GM12872 (cell line): ENCODE measurements around the gene JAG2.

Source experiments
- TF ChIP-seq, protein P1 (sequence below): IDR thresholded peaks from 3 replicates; pipeline ENCODE4 v1.5.1; 2011; ENCODE audit warnings: low read depth, mild to moderate bottlenecking, low read length, moderate library complexity; ENCODE audit not compliant: insufficient read depth

JAG2 gene

DNA sequence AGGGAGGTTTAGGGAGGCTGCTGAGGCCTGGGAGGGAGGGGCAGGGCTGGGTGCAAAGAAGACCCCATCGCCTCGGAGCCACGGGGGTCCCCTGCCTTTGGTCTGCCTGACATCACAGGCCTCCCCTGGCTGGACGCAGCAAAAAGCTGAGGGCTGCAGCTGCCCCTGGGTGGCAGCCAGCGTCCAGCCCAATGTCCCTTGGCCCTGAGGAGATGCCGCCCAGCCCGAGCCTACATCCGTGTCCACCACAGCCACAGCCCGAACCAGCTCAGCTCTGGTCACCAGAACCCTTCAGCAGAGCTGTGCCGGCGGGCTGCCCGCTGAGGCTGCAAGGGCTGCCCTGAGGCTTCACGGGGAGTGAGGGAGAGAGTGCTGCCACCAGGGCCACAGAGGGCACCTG lies 10.6 kb upstream of the JAG2 start:
- TF ChIP-seq, protein P1, sequence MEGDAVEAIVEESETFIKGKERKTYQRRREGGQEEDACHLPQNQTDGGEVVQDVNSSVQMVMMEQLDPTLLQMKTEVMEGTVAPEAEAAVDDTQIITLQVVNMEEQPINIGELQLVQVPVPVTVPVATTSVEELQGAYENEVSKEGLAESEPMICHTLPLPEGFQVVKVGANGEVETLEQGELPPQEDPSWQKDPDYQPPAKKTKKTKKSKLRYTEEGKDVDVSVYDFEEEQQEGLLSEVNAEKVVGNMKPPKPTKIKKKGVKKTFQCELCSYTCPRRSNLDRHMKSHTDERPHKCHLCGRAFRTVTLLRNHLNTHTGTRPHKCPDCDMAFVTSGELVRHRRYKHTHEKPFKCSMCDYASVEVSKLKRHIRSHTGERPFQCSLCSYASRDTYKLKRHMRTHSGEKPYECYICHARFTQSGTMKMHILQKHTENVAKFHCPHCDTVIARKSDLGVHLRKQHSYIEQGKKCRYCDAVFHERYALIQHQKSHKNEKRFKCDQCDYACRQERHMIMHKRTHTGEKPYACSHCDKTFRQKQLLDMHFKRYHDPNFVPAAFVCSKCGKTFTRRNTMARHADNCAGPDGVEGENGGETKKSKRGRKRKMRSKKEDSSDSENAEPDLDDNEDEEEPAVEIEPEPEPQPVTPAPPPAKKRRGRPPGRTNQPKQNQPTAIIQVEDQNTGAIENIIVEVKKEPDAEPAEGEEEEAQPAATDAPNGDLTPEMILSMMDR: no peak

DNA sequence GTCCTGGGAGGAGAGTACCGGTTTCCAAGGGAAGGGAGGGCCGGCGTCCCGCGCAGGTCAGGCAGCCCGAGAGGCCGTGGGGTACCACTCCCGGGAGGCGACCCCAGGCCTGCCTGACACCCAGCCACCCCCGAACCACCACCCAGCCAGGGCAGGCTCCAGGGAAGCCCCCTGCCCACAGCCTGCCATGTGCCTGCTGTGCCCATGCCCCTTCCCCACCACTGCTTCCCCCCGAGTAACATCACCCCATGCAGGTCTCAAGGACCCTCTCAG lies 10.2 kb upstream of the JAG2 start:
- TF ChIP-seq, protein P1: no peak

DNA sequence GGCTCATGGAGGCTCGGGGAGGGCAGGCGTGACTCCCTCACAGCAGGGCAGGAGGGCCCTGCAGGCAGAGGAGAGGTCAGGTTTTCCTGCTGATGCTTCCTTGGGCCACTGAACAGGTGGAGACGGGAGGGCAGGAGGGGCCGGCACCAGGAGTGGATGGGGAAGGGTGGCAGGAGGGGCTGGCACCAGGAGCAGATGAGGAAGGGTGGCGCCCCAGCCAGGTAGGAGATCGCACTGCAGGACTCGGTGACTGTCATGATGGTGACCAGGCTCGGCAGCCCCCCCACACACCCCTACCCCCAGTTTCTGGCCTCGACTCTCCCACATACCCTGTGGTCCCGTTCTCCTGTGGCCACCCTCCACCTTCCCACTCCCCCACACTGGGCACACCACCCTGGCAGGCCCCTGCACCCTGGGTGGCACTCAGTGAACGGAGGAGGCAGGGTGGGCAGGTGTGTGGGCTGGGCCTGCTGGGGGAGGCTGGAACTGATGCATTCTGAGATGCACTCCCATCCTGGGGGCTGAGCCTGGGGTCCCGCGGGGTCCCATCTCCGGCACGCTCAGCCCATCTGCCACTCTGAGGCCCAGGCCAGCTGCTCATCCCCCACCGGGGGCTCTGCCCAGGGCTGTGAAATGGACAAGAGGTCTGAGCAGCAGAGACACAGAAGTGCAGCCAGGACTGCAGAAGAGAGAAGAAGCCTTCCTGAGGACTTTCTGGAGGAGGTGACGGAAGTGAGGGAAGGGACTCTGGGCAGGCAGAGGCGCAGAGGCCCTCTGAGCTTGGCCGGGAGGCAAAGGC lies 9.7 kb upstream of the JAG2 start:
- TF ChIP-seq, protein P1: no peak

DNA sequence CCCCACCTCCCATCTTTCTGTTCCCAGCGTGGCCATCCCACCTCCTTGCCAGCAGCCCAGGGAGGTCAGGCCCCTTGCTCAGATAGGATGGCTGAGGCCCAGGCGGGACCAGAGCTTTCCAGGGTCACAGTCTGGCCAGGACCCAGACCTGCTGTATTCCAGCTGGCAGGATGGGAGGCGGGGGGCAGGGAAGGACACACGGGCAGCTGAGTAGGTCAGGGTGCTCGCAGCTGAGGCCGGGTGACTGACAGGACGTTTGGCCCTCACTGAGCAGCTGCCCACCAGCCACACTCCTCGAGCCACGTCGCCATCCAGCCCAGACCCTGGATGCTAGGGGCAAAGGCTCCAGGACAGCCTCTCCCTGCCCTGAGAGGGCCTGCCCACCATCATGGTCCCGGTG lies 8.5 kb upstream of the JAG2 start:
- TF ChIP-seq, protein P1: no peak

DNA sequence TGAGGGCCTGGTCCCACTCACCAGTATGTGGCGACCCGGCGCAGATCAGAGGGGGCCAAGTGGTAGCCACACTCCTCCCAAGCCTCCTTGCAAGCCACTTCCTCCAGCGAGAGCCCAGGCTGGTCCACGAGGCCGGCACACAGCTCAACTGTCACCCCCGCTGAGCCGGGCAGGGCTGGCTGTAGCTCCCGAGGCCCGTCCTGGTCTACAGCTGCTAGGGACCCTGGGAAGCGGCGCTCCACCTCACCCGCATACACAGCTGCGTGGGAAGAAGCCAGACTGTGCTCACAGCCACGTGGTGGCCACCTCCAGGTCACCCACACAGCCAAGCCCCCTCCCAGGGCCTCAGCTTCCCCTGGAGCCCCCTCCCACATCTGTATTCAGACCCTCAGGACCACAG lies 7.9 kb upstream of the JAG2 start:
- TF ChIP-seq, protein P1: no peak

DNA sequence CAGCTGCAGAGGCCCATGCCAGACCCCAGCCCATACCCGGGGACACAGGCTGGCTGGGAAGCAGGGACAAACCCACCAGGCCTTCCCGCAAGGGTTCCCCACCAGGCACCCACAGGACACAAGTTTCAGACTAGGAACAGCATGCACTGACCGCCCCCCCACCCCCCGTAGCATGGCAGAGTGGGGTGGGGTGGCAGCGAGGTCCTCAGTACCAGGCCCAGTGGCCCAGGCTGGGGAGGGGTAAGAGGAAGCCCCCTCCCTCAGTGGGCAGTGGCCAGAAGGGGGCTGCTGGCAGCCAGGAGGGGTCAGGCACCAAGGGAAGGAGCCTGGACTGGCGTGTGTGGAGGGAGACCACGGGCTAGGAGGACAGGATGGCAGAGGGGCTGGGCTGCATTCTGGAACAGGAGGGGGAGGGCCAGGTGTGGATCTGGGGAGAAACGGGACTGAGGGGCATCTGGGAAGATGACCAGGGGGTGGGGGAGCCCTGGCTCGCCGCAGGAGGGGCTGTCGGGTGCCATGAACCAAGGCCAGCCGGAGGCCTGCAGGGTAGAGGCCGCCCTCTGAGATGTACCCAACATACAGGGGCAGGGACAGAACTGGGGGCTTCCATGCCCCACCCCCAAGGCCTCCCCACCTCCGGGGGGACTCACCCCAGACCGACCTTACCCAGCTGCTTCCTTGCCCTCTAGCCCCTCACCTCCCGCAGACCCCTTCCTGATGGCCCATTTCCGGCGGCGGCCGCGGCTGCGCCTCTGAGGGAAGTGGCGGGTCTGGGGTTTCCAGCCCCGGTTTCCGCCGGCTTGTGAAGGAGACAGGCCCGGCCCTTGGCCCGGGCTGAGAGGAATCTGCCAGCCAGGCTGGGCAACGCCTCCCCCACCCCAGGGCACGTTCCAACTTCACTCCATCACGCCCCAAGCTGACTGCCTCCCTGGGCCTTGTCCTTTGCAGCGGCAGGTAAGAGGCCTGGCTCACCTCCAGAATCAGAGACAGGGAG lies 5.6 kb upstream of the JAG2 start:
- TF ChIP-seq, protein P1: no peak

DNA sequence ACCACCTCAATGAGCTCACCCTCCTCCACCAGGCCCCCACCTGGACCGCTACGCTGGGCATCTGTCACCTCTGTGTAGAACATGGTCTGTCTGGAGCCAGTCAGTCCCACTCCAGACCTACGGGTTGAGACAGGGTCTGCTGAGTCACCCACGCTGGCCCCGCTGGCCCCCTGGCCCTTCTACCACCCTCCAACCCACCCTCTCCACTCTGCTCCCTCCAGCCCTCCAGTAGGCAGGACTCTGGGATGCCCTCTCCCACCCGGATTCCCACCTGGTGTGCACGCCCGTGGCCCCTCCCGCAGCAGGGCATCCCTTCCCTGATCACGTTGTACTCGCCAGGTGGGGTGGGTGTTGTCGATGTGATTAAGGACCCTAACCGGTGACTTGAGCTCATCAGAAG lies 4.6 kb upstream of the JAG2 start:
- TF ChIP-seq, protein P1: no peak
